Measurements from ENCODE around the gene SEC24C. TPM values are rescaled to one million over a fixed set of nuclear protein-coding genes. Genes with fewer than 3 reads are reported as not detected.
"Not testable (repeated sequence)": the region's sequence is repeated elsewhere in the genome, so short reads cannot be mapped to it uniquely, and the experiment has no call there.

SEC24C gene
- polyA plus RNA-seq, 2 donors = 38.8 to 46.8 TPM

DNA sequence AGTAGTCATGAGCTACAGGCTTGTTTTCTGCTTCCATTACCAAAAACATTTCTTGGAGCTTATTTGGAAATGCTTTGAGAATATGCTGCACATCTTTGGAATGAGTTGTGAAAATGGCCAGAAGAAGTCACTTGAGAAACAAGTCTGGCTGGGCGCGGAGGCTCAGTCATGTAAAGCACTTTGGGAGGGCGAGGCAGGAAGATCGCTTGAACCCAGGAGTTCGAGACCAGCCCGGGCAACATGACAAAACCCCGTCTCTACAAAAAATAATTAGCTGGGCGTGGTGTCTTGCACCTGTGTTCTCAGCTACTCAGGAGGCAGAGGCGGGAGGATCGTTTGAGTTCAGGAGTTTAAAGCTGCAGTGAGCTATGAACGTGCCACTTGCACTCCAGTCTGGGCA, 36.8 kb downstream of the SEC24C start:
- Histone ChIP-seq H3K4me3 (ENCODE audit: low read depth in 1 of 2, low read length in 2 of 2) (peak overlapping the region; percentile 29 to 63), H3K36me3 (ENCODE audit: control insufficient read depth in 2 of 2, insufficient read depth in 2 of 2, low read length in 1 of 2) (peaks cover 0 to 4% of the 10 kb centered on the region in 2 donors), H3K27ac (ENCODE audit: low read depth in 2 of 2, low read length in 1 of 2) (peak overlapping the region; percentile 58 to 96), H3K9me3 (ENCODE audit: control insufficient read depth in 2 of 2, insufficient read depth in 1 of 2, low read depth in 1 of 2, low read length in 1 of 2) (no peaks in the 10 kb centered on the region), H3K27me3 (ENCODE audit: control insufficient read depth in 1 of 2, insufficient read depth in 2 of 2, low read length in 2 of 2) (no peaks in the 10 kb centered on the region), H3K4me1 (ENCODE audit: control insufficient read depth in 2 of 2, insufficient read depth in 2 of 2, low read length in 1 of 2) (no peaks in the 10 kb centered on the region)
- 17 to 20% methylated on average over 11 of the region's 11 CpGs for WGBS, 2 donors

DNA sequence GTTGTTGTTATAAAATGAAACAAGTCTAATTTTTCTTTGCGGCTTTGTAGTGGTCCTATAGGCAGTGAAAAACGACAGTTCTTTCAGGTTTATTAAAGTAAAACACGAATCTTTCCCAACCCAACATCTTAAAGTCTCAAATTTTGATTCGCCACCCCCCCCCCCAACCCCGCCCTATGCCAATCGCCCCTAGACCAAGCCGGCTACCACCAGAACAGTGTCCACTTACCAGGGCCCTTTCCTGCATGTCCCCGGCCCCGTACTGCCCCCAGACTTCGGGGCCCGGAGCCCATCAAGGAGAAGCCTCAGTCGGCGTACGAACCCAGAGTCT, 37.3 kb downstream of the SEC24C start:
- peaks cover 0 to 2% of the 10 kb centered on the region in 2 donors for H3K4me1 ChIP-seq (ENCODE audit: control insufficient read depth in 2 of 2, insufficient read depth in 2 of 2, low read length in 1 of 2)
- H3K27ac ChIP-seq (ENCODE audit: low read depth in 2 of 2, low read length in 1 of 2) = peak overlapping the region; percentile 96 to 98
- H3K27me3 ChIP-seq (ENCODE audit: control insufficient read depth in 1 of 2, insufficient read depth in 2 of 2, low read length in 2 of 2) = no peaks in the 10 kb centered on the region
- peaks cover 0 to 4% of the 10 kb centered on the region in 2 donors for H3K36me3 ChIP-seq (ENCODE audit: control insufficient read depth in 2 of 2, insufficient read depth in 2 of 2, low read length in 1 of 2)
- no peaks in the 10 kb centered on the region for H3K9me3 ChIP-seq (ENCODE audit: control insufficient read depth in 2 of 2, insufficient read depth in 1 of 2, low read depth in 1 of 2, low read length in 1 of 2)
- 1% methylated on average over 14 of the region's 14 CpGs for WGBS, 2 donors
- peak overlapping the region; percentile 63 to 86 for H3K4me3 ChIP-seq (ENCODE audit: low read depth in 1 of 2, low read length in 2 of 2)

DNA sequence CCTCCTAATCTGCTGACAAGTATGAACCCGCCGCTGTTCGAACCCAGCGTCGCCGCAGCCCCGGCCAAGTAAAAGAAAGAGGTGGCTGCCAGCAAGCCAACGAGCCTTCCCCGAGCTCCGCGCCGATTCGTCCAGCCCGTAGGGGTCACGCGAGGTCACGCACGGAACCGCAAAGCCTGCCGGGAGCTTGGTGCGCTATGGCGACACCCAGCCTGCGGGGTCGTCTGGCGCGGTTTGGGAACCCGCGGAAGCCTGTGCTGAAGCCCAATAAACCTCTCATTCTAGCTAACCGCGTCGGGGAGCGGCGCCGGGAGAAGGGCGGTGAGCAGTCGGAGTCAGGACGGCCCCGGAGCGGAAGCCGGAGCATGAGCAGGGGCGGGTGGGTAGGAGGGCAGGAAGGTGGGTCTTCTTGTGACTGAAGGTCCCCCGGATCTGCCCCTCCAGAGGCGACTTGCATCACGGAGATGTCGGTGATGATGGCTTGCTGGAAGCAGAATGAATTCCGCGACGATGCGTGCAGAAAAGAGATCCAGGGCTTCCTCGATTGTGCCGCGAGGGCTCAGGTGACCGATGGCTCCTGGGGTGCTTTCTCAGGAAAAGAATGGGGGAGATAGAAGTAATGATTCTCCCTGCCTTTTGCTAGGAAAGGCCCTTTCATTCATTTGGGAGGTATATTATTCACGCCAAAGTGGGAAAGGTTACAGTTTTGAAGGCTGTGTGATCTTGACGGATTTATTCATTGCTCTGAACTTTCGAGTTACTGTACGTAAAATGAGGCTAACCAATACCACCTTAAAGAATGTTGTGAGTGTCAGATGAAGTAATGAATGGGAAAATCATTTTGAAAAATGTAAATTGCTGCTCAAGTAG, 37.9 kb downstream of the SEC24C start, which contains the start of gene CHCHD1:
Gene CHCHD1, plus strand, starts transcription at position 170 of the 870 bp plus-strand sequence. Its CDS starts 28 bp downstream, at position 198.
- 0 to 1% methylated on average over 57 of the region's 57 CpGs for WGBS, 2 donors
- peaks cover 0 to 4% of the 10 kb centered on the region in 2 donors for H3K4me1 ChIP-seq (ENCODE audit: control insufficient read depth in 2 of 2, insufficient read depth in 2 of 2, low read length in 1 of 2)

DNA sequence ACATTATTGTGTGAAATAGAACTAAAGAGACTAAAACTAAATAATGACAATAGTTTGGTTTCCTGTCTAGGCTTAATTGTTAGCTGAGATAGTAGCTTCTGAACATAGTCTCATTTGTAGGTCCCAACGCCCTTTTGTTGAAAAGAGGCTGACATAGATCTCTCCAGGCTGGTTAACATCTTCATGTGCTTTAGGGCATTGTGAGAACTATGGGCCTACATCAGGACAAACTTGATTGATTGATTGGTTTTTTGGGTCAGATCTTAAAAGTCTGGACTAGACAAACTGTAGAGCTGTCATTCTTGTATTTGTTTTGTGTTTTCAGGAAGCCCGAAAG, 38.5 kb downstream of the SEC24C start:
- WGBS, 2 donors = 37 to 40% methylated on average over 2 of the region's 2 CpGs
- Histone ChIP-seq H3K27ac (ENCODE audit: low read depth in 2 of 2, low read length in 1 of 2) (peak overlapping the region; percentile 28 to 34), H3K4me1 (ENCODE audit: control insufficient read depth in 2 of 2, insufficient read depth in 2 of 2, low read length in 1 of 2) (peaks cover 0 to 4% of the 10 kb centered on the region in 2 donors), H3K9me3 (ENCODE audit: control insufficient read depth in 2 of 2, insufficient read depth in 1 of 2, low read depth in 1 of 2, low read length in 1 of 2) (no peaks in the 10 kb centered on the region), H3K27me3 (ENCODE audit: control insufficient read depth in 1 of 2, insufficient read depth in 2 of 2, low read length in 2 of 2) (no peaks in the 10 kb centered on the region), H3K4me3 (ENCODE audit: low read depth in 1 of 2, low read length in 2 of 2) (peak overlapping the region in 1 of 2 donors; percentile 63), H3K36me3 (ENCODE audit: control insufficient read depth in 2 of 2, insufficient read depth in 2 of 2, low read length in 1 of 2) (peaks cover 0 to 2% of the 10 kb centered on the region in 2 donors)

More for the DNA sequence above, 37.9 kb downstream of the SEC24C start, which contains the start of gene CHCHD1:
- H3K36me3 ChIP-seq (ENCODE audit: control insufficient read depth in 2 of 2, insufficient read depth in 2 of 2, low read length in 1 of 2) = peaks cover 0 to 2% of the 10 kb centered on the region in 2 donors
- H3K9me3 ChIP-seq (ENCODE audit: control insufficient read depth in 2 of 2, insufficient read depth in 1 of 2, low read depth in 1 of 2, low read length in 1 of 2) = no peaks in the 10 kb centered on the region
- no peaks in the 10 kb centered on the region for H3K27me3 ChIP-seq (ENCODE audit: control insufficient read depth in 1 of 2, insufficient read depth in 2 of 2, low read length in 2 of 2)
- H3K27ac ChIP-seq (ENCODE audit: low read depth in 2 of 2, low read length in 1 of 2) = peak within 1 kb of the TSS; percentile 96 to 98
- peak within 1 kb of the TSS; percentile 63 to 86 for H3K4me3 ChIP-seq (ENCODE audit: low read depth in 1 of 2, low read length in 2 of 2)

DNA sequence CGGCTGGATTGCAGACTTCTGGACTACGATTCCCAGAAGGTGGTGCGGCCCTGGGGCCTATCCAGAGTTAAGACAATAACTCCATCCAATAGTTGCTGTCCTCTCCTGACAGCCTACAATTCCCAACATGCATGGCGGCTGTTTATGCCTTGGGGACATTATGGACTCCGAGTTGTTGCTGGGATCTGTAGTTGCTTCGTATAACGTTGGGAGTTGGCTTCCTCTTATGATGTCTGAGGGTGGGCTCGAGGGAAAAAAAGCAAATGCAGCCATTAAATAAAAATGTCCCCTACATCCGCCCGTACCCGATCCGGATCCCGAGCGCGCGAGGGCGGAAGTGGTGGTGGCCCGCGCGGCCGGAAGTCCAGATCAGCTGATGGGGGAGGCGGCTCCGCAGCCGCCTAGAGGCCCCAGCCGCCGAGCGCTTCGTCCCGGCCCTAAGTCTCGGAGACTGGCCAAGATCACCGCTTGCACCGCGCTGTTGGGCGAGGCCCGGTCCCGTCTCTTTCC, 41.1 kb downstream of the SEC24C start, which contains the start of gene ZSWIM8:
Gene ZSWIM8, plus strand, starts transcription at position 396 of the 510 bp plus-strand sequence. CDS start 273 bp downstream, outside the sequence.
- Histone ChIP-seq H3K4me3 (ENCODE audit: low read depth in 1 of 2, low read length in 2 of 2) (peak within 1 kb of the TSS; percentile 89 to 93), H3K36me3 (ENCODE audit: control insufficient read depth in 2 of 2, insufficient read depth in 2 of 2, low read length in 1 of 2) (peaks cover 15% of the 10 kb centered on the region in 2 donors), H3K27me3 (ENCODE audit: control insufficient read depth in 1 of 2, insufficient read depth in 2 of 2, low read length in 2 of 2) (no peaks in the 10 kb centered on the region), H3K9me3 (ENCODE audit: control insufficient read depth in 2 of 2, insufficient read depth in 1 of 2, low read depth in 1 of 2, low read length in 1 of 2) (no peaks in the 10 kb centered on the region), H3K27ac (ENCODE audit: low read depth in 2 of 2, low read length in 1 of 2) (peak within 1 kb of the TSS; percentile 89 to 97), H3K4me1 (ENCODE audit: control insufficient read depth in 2 of 2, insufficient read depth in 2 of 2, low read length in 1 of 2) (peaks cover 4% of the 10 kb centered on the region in 2 donors)
- 0% methylated on average over 36 of the region's 36 CpGs for WGBS, 2 donors

DNA sequence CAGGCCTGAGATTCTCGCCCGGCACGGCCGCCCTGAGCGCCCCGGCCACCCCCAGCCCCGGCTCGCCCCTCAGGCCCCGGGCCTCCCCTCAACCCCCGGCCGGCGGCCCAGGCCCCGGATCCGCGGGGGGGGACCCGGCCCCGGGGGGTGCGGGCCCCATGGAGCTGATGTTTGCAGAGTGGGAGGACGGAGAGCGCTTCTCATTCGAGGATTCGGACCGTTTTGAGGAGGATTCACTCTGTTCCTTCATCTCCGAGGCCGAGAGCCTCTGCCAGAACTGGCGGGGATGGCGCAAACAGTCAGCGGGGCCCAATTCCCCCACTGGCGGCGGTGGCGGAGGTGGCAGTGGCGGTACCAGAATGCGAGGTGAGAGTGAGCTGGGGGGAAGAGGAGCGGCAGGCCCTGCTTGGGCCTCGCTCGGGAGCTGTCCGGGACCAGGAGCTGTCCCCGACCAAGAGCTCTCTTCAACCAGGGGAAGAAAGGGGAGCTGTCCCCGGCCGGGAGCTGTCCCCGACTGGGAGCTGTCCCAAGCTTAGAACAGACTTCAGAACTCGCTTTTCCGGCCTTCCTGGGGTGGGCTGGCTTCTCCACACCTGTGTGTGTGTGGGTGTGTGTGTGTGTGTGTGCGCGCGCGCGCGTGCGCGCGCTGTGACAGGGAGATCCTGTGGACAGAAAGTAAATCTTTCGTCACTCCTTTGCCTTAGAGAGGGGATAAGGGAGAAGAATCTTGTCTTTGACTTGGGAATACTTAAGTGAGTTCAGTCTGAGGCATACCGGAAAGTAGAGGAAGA, 41.7 kb downstream of the SEC24C start:
- Histone ChIP-seq H3K9me3 (ENCODE audit: control insufficient read depth in 2 of 2, insufficient read depth in 1 of 2, low read depth in 1 of 2, low read length in 1 of 2) (no peaks in the 10 kb centered on the region), H3K4me1 (ENCODE audit: control insufficient read depth in 2 of 2, insufficient read depth in 2 of 2, low read length in 1 of 2) (peaks cover 4% of the 10 kb centered on the region in 2 donors)
- 1% methylated on average over 51 to 54 of the region's 54 CpGs for WGBS, 2 donors

DNA sequence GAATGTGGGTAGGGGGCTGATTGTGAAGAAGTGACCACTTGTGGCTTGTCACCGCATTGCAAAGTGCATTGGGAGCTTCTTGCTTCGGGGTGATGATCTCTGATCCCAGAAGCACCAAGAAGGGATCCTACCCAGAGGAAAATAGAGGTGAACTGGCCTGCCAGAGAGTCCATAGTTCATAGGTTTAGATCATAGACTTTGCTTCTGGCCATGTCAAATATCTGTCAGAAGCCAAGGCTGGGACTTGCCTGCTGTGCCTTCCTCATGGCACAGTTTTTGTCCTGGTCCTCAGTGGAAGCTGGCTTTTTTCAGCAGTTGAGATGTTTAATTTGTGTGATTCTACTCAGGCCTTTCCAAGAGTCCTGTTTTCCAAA, 42.3 kb downstream of the SEC24C start:
- WGBS, 2 donors = 5 to 6% methylated on average over 2 of the region's 2 CpGs
- Histone ChIP-seq H3K9me3 (ENCODE audit: control insufficient read depth in 2 of 2, insufficient read depth in 1 of 2, low read depth in 1 of 2, low read length in 1 of 2) (no peaks in the 10 kb centered on the region), H3K36me3 (ENCODE audit: control insufficient read depth in 2 of 2, insufficient read depth in 2 of 2, low read length in 1 of 2) (peaks cover 22 to 23% of the 10 kb centered on the region in 2 donors), H3K4me1 (ENCODE audit: control insufficient read depth in 2 of 2, insufficient read depth in 2 of 2, low read length in 1 of 2) (peaks cover 4% of the 10 kb centered on the region in 2 donors), H3K27ac (ENCODE audit: low read depth in 2 of 2, low read length in 1 of 2) (peak overlapping the region; percentile 89 to 97), H3K27me3 (ENCODE audit: control insufficient read depth in 1 of 2, insufficient read depth in 2 of 2, low read length in 2 of 2) (no peaks in the 10 kb centered on the region), H3K4me3 (ENCODE audit: low read depth in 1 of 2, low read length in 2 of 2) (peak overlapping the region; percentile 89 to 93)

More for the DNA sequence above, 41.7 kb downstream of the SEC24C start:
- Histone ChIP-seq H3K36me3 (ENCODE audit: control insufficient read depth in 2 of 2, insufficient read depth in 2 of 2, low read length in 1 of 2) (peaks cover 16 to 17% of the 10 kb centered on the region in 2 donors), H3K27me3 (ENCODE audit: control insufficient read depth in 1 of 2, insufficient read depth in 2 of 2, low read length in 2 of 2) (no peaks in the 10 kb centered on the region), H3K27ac (ENCODE audit: low read depth in 2 of 2, low read length in 1 of 2) (peak overlapping the region; percentile 89 to 97), H3K4me3 (ENCODE audit: low read depth in 1 of 2, low read length in 2 of 2) (peak overlapping the region; percentile 89 to 93)

DNA sequence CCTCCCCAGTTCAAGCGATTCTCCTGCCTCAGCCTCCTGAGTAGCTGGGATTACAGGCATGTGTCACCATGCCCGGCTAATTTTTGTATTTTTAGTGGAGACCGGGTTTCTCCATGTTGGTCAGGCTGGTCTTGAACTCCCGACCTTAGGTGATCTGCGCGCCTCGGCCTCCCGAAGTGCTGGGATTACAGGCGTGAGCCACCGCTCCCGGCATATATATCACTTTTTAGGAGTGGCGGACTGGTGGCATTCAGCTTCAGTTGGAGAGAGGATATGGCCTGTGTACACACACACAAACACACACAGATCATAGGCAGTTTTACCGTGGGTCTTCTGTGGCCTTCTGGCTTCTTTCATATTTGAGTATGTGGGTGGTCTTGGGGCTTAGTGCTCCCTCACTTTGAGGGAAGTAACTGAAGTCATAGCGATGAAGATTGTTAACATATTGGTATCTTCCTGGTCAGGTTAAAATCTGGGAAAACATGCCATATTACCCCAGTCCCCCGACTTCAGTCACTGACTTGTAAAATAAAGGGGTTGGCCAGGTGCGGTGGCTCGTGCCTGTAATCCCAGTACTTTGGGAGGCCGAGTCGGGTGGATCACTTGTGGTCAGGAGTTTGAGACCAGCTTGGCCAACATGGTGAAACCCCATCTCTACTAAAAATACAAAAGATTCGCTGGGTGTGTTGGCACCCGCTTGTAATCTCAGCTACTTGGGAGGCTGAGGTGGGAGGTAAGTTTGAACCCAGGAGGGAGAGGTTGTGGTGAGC, 43.0 kb downstream of the SEC24C start:
- H3K27ac ChIP-seq (ENCODE audit: low read depth in 2 of 2, low read length in 1 of 2); H3K4me1 ChIP-seq (ENCODE audit: control insufficient read depth in 2 of 2, insufficient read depth in 2 of 2, low read length in 1 of 2); H3K9me3 ChIP-seq (ENCODE audit: control insufficient read depth in 2 of 2, insufficient read depth in 1 of 2, low read depth in 1 of 2, low read length in 1 of 2); H3K27me3 ChIP-seq (ENCODE audit: control insufficient read depth in 1 of 2, insufficient read depth in 2 of 2, low read length in 2 of 2): not testable (repeated sequence)
- 89 to 90% methylated on average over 21 of the region's 21 CpGs for WGBS, 2 donors
- peaks cover 29 to 30% of the 10 kb centered on the region in 2 donors for H3K36me3 ChIP-seq (ENCODE audit: control insufficient read depth in 2 of 2, insufficient read depth in 2 of 2, low read length in 1 of 2)
- peak overlapping the region in 1 of 2 donors; percentile 22 for H3K4me3 ChIP-seq (ENCODE audit: low read depth in 1 of 2, low read length in 2 of 2)
